GM04503 (cell line): Measurements from ENCODE around the gene RPS19.
A peak's percentile ranks its signal among the peaks of the same experiment; 100 is the strongest.

ENCODE experiments used
- DNase-seq: peaks from one replicate; pipeline ENCODE4 v3.0.0-alpha.2; 2012; ENCODE audit warnings: low read depth

RPS19 gene

GRCh38 chr19:41879080-41879479 lies 19.0 kb downstream of the RPS19 start:
- no peak for DNase-seq

DNA sequence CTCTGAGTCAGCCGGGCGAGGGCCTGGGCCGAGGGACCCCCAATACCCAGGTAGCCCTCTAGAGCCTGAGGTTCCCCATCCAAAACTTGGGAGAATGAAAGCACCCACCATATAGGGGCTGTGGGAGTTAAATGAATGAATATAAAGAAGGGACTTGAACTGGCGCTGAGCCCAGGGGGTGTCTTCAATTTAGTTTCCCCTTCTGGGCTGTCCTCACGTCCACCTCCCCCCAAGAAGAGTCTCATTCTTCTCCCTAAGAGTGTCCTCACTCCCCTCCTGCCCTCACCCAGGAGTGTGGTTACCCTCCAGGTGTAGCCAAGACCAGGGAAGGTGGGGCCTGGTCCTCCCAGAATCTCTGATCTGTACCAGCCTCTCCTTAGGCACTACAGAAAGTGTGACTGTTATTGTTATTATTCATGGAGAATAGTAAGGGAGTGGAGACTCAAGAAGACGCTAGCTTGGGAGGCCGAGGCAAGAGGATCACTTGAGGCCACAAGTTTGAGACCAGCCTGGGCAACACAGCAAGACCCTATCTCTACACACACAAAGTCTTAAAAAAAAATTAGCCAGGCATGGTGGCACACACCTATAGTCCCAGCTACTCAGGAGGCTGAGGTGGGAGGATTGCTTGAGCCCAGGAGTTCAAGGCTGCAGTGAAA lies 19.7 kb downstream of the RPS19 start:
- DNase-seq: no peak

DNA sequence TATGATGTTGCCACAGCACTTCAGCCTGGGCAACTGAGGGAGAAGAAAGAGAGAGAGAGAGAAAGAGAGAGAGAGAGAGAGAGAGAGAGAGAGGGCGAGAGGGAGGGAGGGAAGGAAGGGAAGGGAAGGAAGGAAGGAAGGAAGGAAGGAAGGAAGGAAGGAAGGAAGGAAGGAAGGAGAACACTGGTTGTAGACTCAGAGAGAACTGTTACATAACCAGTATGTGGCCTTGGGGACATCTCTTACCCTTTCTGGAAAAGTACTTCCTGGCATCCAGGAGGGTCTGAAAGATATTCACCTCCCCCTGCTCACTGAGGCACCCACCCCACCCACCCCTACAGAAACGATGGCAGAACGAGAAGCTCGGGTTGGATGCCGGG lies 20.3 kb downstream of the RPS19 start:
- no peak for DNase-seq

- DNase-seq: no peak
Observed at GRCh38 chr19:41882568-41883462, 22.8 kb downstream of the RPS19 start, which contains the start of gene ARHGEF1. ARHGEF1 (plus strand) TSS chr19:41883184; CDS start chr19:41888083, 4,899 bp downstream.

GRCh38 chr19:41883463-41883820 lies 23.4 kb downstream of the RPS19 start:
- DNase-seq: no peak

- peak; percentile 69 for DNase-seq
Observed at GRCh38 chr19:41883821-41884733, 24.0 kb downstream of the RPS19 start.

GRCh38 chr19:41886761-41887710 lies 27.0 kb downstream of the RPS19 start:
- no peak for DNase-seq

- DNase-seq: no peak
Observed at GRCh38 chr19:41887711-41888382, 27.8 kb downstream of the RPS19 start.

- DNase-seq: no peak
Observed at GRCh38 chr19:41888926-41889325, 28.9 kb downstream of the RPS19 start.

DNA sequence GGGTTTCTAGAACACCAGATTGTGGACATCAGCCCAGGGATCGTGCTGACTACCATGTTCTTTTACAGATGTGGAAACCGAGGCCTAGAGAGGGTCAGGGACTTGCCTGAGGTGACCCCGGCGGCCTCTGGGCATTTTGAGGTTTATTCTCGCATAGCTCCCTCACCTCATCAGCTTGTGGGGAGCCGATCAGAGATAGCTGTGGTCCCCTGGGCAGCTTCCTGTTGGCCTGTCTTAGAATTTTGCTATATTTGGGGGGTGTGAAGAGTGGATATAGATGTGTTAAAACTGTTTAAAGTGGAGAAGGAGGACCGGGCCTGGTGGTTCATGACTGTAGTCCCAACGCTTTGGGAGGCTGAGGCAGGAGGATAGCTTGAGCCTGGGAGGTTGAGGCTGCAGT lies 29.8 kb downstream of the RPS19 start:
- no peak for DNase-seq

DNA sequence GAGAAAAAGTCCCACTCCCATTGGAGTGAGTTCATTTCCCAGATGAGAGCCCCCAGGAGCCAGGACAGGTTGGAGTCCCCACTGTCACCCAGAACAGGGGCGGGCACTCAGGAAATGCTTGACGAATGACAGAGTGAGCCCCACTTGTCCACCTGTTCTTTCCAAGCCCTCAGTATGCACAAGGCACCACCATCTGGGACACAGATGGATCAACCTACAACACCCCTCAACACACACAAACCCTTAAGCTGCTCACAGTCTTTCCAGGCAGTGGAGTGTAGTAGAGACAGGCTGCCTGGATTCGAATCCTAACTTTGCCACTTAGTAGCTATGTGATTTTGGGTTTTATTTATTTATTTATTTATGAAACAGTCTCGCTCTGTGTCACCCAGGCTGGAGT lies 30.9 kb downstream of the RPS19 start:
- DNase-seq: no peak

DNA sequence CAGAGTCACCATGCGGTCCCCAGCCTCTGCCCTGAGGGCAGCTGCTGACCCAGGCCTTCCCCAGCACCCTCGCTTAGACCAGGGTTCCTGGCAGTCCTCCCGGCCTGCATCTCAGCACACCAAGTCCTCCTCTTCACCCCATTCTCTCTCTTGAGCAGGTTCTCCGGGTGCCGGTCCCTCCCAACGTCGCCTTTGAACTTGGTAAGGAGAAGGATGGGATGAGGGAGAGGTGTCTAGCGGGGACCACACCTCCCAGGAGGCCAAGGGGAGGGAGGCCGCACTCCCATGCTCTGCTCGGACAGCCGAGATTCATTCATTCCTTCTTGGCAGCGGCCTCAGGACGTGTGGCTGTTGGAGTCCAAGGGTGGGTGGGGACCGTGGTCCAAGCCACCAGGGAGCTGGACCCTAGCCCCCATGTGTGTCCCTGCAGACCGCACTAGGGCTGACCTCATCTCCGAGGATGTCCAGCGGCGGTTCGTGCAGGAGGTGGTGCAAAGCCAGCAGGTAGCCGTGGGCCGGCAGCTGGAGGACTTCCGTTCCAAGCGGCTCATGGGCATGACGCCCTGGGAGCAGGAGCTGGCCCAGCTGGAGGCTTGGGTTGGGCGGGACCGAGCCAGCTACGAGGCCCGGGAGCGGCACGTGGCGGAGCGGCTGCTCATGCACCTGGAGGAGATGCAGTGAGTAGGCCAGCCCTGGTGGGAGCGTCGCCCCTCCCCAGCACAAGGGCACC lies 32.3 kb downstream of the RPS19 start:
- DNase-seq: no peak

- no peak for DNase-seq
Observed at GRCh38 chr19:41893899-41894298, 33.8 kb downstream of the RPS19 start.

GRCh38 chr19:41894350-41894749 lies 34.3 kb downstream of the RPS19 start:
- no peak for DNase-seq

DNA sequence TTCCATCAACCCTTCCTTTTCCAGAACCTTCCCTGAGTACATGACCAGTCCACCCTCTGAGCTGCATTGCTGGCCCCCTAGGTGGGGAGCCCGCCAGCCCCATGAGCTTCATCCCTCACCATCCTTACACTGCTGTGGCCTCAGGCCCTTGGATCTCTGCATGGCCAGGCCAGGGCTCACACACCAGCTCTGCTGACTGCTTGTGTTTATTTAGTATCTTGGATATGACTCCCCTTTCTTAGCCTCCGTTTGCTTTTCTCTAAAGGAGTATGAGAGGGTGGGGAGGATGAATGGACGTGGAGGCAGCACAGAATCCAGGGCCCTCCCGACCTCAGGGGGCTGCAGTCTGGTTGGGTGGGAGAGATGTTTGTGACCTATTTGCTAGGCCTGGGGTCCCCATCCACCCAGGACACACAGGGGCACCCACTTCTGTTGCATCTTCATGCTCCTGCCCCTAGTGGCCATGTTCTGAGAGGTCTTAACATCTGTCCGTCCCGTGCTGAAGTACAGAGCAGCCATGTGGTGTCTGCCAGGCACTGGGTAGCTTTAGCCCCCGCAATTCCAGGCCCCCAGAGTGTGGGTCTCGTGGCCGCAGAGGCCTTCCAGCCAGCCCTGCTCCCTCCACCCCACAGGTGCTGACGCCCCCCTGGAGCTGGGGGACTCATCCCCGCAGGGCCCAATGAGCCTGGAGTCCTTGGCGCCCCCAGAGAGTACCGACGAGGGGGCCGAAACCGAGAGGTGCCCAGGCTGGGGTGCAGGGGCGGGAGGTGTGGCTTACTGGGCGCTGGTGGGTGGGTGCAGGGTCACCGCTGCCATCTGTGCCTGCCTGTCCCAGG lies 35.9 kb downstream of the RPS19 start:
- DNase-seq: no peak

DNA sequence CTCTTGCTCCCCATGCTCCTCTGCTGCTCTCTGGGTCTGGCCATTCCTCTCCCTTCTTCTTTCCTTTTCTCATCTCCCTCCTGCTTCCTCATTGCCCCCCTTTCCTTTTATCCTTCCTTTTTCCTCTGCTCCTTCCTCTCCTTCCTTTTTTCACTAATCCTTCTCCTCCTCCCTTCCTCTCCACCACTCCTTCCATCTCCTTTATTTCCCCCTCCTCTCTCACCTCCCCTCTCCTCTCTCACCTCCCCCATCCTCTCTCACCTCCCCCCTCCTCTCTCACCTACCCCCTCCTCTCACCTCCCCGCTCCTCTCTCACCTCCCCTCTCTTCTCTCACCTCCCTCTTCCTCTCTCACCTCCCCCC lies 36.5 kb downstream of the RPS19 start:
- DNase-seq: no peak

GRCh38 chr19:41897181-41897580 lies 37.1 kb downstream of the RPS19 start:
- no peak for DNase-seq

DNA sequence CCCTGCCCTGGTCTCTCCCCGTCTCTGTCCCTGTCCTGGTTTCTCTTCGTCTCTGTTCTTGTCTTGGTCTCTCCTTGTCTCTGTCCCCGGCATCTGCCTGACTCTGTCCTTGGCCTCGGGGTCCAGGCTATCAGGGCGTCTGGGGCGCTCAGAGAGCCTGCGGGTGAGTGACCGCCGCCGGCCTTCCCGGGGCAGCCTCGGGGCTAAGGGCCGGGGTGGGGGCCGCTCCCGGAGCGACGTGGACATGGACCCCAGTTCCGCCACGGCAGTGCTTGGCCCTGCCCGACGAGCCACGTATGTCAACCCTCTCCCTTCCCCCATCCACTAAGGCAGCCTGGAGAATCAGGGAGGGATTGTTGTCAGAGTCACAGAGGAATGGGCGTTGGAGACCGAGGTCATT lies 37.8 kb downstream of the RPS19 start:
- no peak for DNase-seq

- no peak for DNase-seq
Observed at GRCh38 chr19:41898235-41898634, 38.2 kb downstream of the RPS19 start.
